ENCODE measurements around the gene BSCL2. TPM values are rescaled to one million over a fixed set of nuclear protein-coding genes. Genes with fewer than 3 reads are reported as not detected.

The BSCL2 gene
- total RNA-seq, 1 experiment from 2014 or later: 79.1 TPM

GRCh38 chr11:62715150-62716130, 8.2 kb upstream of the BSCL2 start:
- Histone ChIP-seq H3K4me1 (ENCODE audit: low read length) (no peaks in the 10 kb centered on the region), H3K27ac (ENCODE audit: low read length) (no peak overlapping the region), H3K9me3 (ENCODE audit: low read length) (no peaks in the 10 kb centered on the region), H3K4me2 (ENCODE audit: low read depth, low read length, poor library complexity, severe bottlenecking) (no peak overlapping the region), H3K36me3 (ENCODE audit: insufficient read depth, low read length) (peaks cover 72% of the 10 kb centered on the region), H3K4me3 (ENCODE audit: low read length) (no peak overlapping the region), H3K9ac (ENCODE audit: low read length) (no peak overlapping the region), H3K79me2 (ENCODE audit: low read length) (peaks cover 24% of the 10 kb centered on the region), H4K20me1 (ENCODE audit: insufficient read depth, low read depth, low read length) (no peaks in the 10 kb centered on the region), H3K27me3 (ENCODE audit: low read length) (no peaks in the 10 kb centered on the region), H3K9me2 (replicated peaks; ENCODE audit: insufficient read depth, low read length) (no peaks in the 10 kb centered on the region), H2AFZ (ENCODE audit: low read length) (no peak overlapping the region)
- DNase-seq: no peak

- peaks cover 15% of the 10 kb centered on the region; the same call in 1 of the 2 replicates for H3K79me2 ChIP-seq (ENCODE audit: low read length)
- H3K9ac ChIP-seq (ENCODE audit: low read length): no peak overlapping the region
- H3K36me3 ChIP-seq (ENCODE audit: insufficient read depth, low read length): peaks cover 58% of the 10 kb centered on the region
Observed at GRCh38 chr11:62713343-62713742, 6.1 kb upstream of the BSCL2 start.

GRCh38 chr11:62712861-62713260, 5.6 kb upstream of the BSCL2 start:
- Histone ChIP-seq H4K20me1 (ENCODE audit: insufficient read depth, low read depth, low read length) (no peaks in the 10 kb centered on the region), H3K36me3 (ENCODE audit: insufficient read depth, low read length) (peaks cover 57% of the 10 kb centered on the region), H3K9me2 (replicated peaks; ENCODE audit: insufficient read depth, low read length) (no peaks in the 10 kb centered on the region), H2AFZ (ENCODE audit: low read length) (no peak overlapping the region), H3K4me2 (ENCODE audit: low read depth, low read length, poor library complexity, severe bottlenecking) (no peak overlapping the region), H3K27ac (ENCODE audit: low read length) (no peak overlapping the region), H3K79me2 (ENCODE audit: low read length) (peaks cover 14% of the 10 kb centered on the region; the same call in 1 of the 2 replicates), H3K9ac (ENCODE audit: low read length) (no peak overlapping the region), H3K4me1 (ENCODE audit: low read length) (peaks cover 19% of the 10 kb centered on the region), H3K27me3 (ENCODE audit: low read length) (no peaks in the 10 kb centered on the region), H3K4me3 (ENCODE audit: low read length) (no peak overlapping the region), H3K9me3 (ENCODE audit: low read length) (no peaks in the 10 kb centered on the region)
- peak; percentile 40 for DNase-seq

More at GRCh38 chr11:62713343-62713742, 6.1 kb upstream of the BSCL2 start:
- peak; percentile 44 for DNase-seq
- H4K20me1 ChIP-seq (ENCODE audit: insufficient read depth, low read depth, low read length): no peaks in the 10 kb centered on the region
- H3K4me2 ChIP-seq (ENCODE audit: low read depth, low read length, poor library complexity, severe bottlenecking): no peak overlapping the region
- H3K9me3 ChIP-seq (ENCODE audit: low read length): no peaks in the 10 kb centered on the region
- no peak overlapping the region for H3K27ac ChIP-seq (ENCODE audit: low read length)
- no peaks in the 10 kb centered on the region for H3K27me3 ChIP-seq (ENCODE audit: low read length)
- H3K4me1 ChIP-seq (ENCODE audit: low read length): peaks cover 14% of the 10 kb centered on the region
- no peaks in the 10 kb centered on the region for H3K9me2 ChIP-seq (replicated peaks; ENCODE audit: insufficient read depth, low read length)
- no peak overlapping the region for H2AFZ ChIP-seq (ENCODE audit: low read length)
- no peak overlapping the region for H3K4me3 ChIP-seq (ENCODE audit: low read length)

GRCh38 chr11:62712276-62712812, 5.1 kb upstream of the BSCL2 start:
- no peaks in the 10 kb centered on the region for H4K20me1 ChIP-seq (ENCODE audit: insufficient read depth, low read depth, low read length)
- no peak overlapping the region for H3K9ac ChIP-seq (ENCODE audit: low read length)
- H2AFZ ChIP-seq (ENCODE audit: low read length): no peak overlapping the region
- no peak overlapping the region for H3K4me2 ChIP-seq (ENCODE audit: low read depth, low read length, poor library complexity, severe bottlenecking)
- peak; percentile 41 for DNase-seq
- H3K4me1 ChIP-seq (ENCODE audit: low read length): peaks cover 22% of the 10 kb centered on the region
- no peak overlapping the region for H3K27ac ChIP-seq (ENCODE audit: low read length)
- no peaks in the 10 kb centered on the region for H3K9me2 ChIP-seq (replicated peaks; ENCODE audit: insufficient read depth, low read length)
- no peak overlapping the region for H3K4me3 ChIP-seq (ENCODE audit: low read length)
- peaks cover 55% of the 10 kb centered on the region for H3K36me3 ChIP-seq (ENCODE audit: insufficient read depth, low read length)
- H3K27me3 ChIP-seq (ENCODE audit: low read length): no peaks in the 10 kb centered on the region
- H3K9me3 ChIP-seq (ENCODE audit: low read length): no peaks in the 10 kb centered on the region
- H3K79me2 ChIP-seq (ENCODE audit: low read length): peaks cover 11% of the 10 kb centered on the region; the same call in 1 of the 2 replicates

- Histone ChIP-seq H3K4me2 (ENCODE audit: low read depth, low read length, poor library complexity, severe bottlenecking) (peak overlapping the region; percentile 40), H4K20me1 (ENCODE audit: insufficient read depth, low read depth, low read length) (no peaks in the 10 kb centered on the region), H3K9ac (ENCODE audit: low read length) (no peak overlapping the region), H3K36me3 (ENCODE audit: insufficient read depth, low read length) (peaks cover 36% of the 10 kb centered on the region), H3K4me3 (ENCODE audit: low read length) (peak overlapping the region; percentile 34; the same call in 1 of the 2 replicates), H3K79me2 (ENCODE audit: low read length) (peaks cover 10% of the 10 kb centered on the region), H3K27ac (ENCODE audit: low read length) (no peak overlapping the region), H3K9me2 (replicated peaks; ENCODE audit: insufficient read depth, low read length) (no peaks in the 10 kb centered on the region), H2AFZ (ENCODE audit: low read length) (0 out of 2 replicates have a peak overlapping the region, but pooled peaks have one; percentile 13), H3K27me3 (ENCODE audit: low read length) (no peaks in the 10 kb centered on the region), H3K4me1 (ENCODE audit: low read length) (peaks cover 36% of the 10 kb centered on the region), H3K9me3 (ENCODE audit: low read length) (no peaks in the 10 kb centered on the region)
- DNase-seq: peak; percentile 55
Observed at GRCh38 chr11:62710001-62710345, 2.7 kb upstream of the BSCL2 start.

- DNase-seq: peak; percentile 98
- H4K20me1 ChIP-seq (ENCODE audit: insufficient read depth, low read depth, low read length): no peaks in the 10 kb centered on the region
- H3K9me2 ChIP-seq (replicated peaks; ENCODE audit: insufficient read depth, low read length): no peaks in the 10 kb centered on the region
- peaks cover 38% of the 10 kb centered on the region for H3K36me3 ChIP-seq (ENCODE audit: insufficient read depth, low read length)
- H3K4me2 ChIP-seq (ENCODE audit: low read depth, low read length, poor library complexity, severe bottlenecking): peak overlapping the region; percentile 86
- H3K4me1 ChIP-seq (ENCODE audit: low read length): peaks cover 38% of the 10 kb centered on the region
- peak overlapping the region; percentile 70 for H3K27ac ChIP-seq (ENCODE audit: low read length)
- H3K4me3 ChIP-seq (ENCODE audit: low read length): peak overlapping the region; percentile 72
- peak overlapping the region; percentile 75 for H3K9ac ChIP-seq (ENCODE audit: low read length)
- H3K27me3 ChIP-seq (ENCODE audit: low read length): no peaks in the 10 kb centered on the region
- H3K79me2 ChIP-seq (ENCODE audit: low read length): peaks cover 15% of the 10 kb centered on the region
- H2AFZ ChIP-seq (ENCODE audit: low read length): 0 out of 2 replicates have a peak overlapping the region, but pooled peaks have one; percentile 13
- H3K9me3 ChIP-seq (ENCODE audit: low read length): no peaks in the 10 kb centered on the region
Observed at GRCh38 chr11:62709247-62710000, 2.2 kb upstream of the BSCL2 start.

- Histone ChIP-seq H3K36me3 (ENCODE audit: insufficient read depth, low read length) (peaks cover 34% of the 10 kb centered on the region), H3K27ac (ENCODE audit: low read length) (peak overlapping the region; percentile 70), H3K9me2 (replicated peaks; ENCODE audit: insufficient read depth, low read length) (no peaks in the 10 kb centered on the region), H3K9ac (ENCODE audit: low read length) (peak overlapping the region; percentile 75), H3K9me3 (ENCODE audit: low read length) (no peaks in the 10 kb centered on the region), H4K20me1 (ENCODE audit: insufficient read depth, low read depth, low read length) (no peaks in the 10 kb centered on the region), H3K27me3 (ENCODE audit: low read length) (no peaks in the 10 kb centered on the region), H3K4me1 (ENCODE audit: low read length) (peaks cover 38% of the 10 kb centered on the region), H3K4me3 (ENCODE audit: low read length) (peak overlapping the region; percentile 72), H2AFZ (ENCODE audit: low read length) (no peak overlapping the region), H3K79me2 (ENCODE audit: low read length) (peaks cover 15% of the 10 kb centered on the region), H3K4me2 (ENCODE audit: low read depth, low read length, poor library complexity, severe bottlenecking) (peak overlapping the region; percentile 86)
- no peak for DNase-seq
Observed at GRCh38 chr11:62708793-62709192, 1.6 kb upstream of the BSCL2 start.

All from Karpas-422 (cell line).